A549 (cell line): ENCODE results near the gene IVL.

Source experiments
- CHD2 ChIP-seq: fragments of 150-350 bp; IDR thresholded peaks from 2 replicates; pipeline ENCODE4 v1.6.1; 2014; ENCODE audit warnings: low read length; ENCODE audit not compliant: partially characterized antibody
- EP300 ChIP-seq, 2 experiments: fragments of >200 bp; sonication (Bioruptor Twin); formaldehyde crosslinking; IDR thresholded peaks; 2 replicates in 1 of 2; 3 replicates in 1 of 2; pipeline ENCODE4 v1.6.1; 2016 to 2017
- FOSL2 ChIP-seq, 2 experiments: fragments of 450-650 bp in 1 of 2; fragments of >200 bp in 1 of 2; sonication (Bioruptor Twin) in 1 of 2; formaldehyde crosslinking; IDR thresholded peaks; 2 replicates each; pipeline versions ENCODE4 v1.5.0 to v1.6.1; 2016 to 2020; ENCODE audit warnings: mild to moderate bottlenecking in 1 of 2, moderate library complexity in 1 of 2
- KDM1A ChIP-seq: fragments of 200-600 bp; sonication (generic); IDR thresholded peaks from 2 replicates; pipeline ENCODE4 v1.6.1; 2016; ENCODE audit warnings: low read depth, mild to moderate bottlenecking
- KDM5A ChIP-seq: fragments of 200-600 bp; sonication (generic); IDR thresholded peaks from 2 replicates; pipeline ENCODE4 v1.6.1; 2016; ENCODE audit warnings: antibody characterized with exemption, mild to moderate bottlenecking
- MYC ChIP-seq: IDR thresholded peaks from 2 replicates; pipeline ENCODE4 v1.6.1; 2012; ENCODE audit warnings: mild to moderate bottlenecking, inconsistent platforms, low read length, improper control_type of control experiment, borderline replicate concordance
- RAD21 ChIP-seq, 2 experiments: fragments of >200 bp in 1 of 2; sonication (Bioruptor Twin) in 1 of 2; formaldehyde crosslinking in 1 of 2; IDR thresholded peaks in 1 of 2; conservative IDR thresholded peaks in 1 of 2; 2 replicates in 1 of 2; 3 replicates in 1 of 2; pipeline ENCODE4 v1.6.1; 2012 to 2018; ENCODE audit warnings: inconsistent platforms in 1 of 2
- RARB ChIP-seq: fragments of 250-450 bp; sonication (Bioruptor Pico); IDR thresholded peaks from 2 replicates; pipeline ENCODE4 v1.8.0; 2021; ENCODE audit warnings: mild to moderate bottlenecking, moderate library complexity
- USF2 ChIP-seq: fragments of 450-650 bp; IDR thresholded peaks from 2 replicates; pipeline ENCODE4 v1.6.1; 2014; ENCODE audit warnings: antibody characterized with exemption
- TF ChIP-seq, protein P1 (sequence below): fragments of >200 bp; sonication (Bioruptor Twin); formaldehyde crosslinking; IDR thresholded peaks from 3 replicates; pipeline ENCODE4 v1.5.1; 2016
- TF ChIP-seq, protein P2 (sequence below): IDR thresholded peaks from 2 replicates; pipeline ENCODE4 v1.6.1; 2012

DNA sequence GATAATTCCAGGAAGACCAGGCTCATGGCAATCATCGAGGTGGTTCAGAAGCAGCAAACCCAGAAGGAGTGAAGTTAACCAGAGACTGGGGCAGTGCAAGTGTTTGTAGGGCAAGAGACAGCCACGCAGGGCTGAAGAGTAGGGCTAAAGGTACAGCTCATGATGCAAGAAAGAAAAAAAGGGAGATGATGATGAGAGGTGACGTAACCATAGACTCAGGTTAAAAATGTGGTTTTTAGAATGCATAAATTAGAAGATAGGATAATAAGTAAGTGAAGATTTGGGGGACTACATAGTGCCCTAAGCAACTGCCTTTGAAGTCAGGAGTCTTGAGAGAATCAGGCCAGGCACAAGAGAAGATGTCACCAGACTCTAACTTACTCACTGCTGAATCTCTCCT is 48.2 kb upstream of the IVL start:
- no peak for TF ChIP-seq RAD21 (conservative IDR thresholded peaks at IDR 0.05 in 1 of 2, IDR thresholded peaks at IDR 0.05 in 1 of 2)
- TF ChIP-seq USF2: no peak
- TF ChIP-seq KDM1A: no peak
- TF ChIP-seq, protein P1, sequence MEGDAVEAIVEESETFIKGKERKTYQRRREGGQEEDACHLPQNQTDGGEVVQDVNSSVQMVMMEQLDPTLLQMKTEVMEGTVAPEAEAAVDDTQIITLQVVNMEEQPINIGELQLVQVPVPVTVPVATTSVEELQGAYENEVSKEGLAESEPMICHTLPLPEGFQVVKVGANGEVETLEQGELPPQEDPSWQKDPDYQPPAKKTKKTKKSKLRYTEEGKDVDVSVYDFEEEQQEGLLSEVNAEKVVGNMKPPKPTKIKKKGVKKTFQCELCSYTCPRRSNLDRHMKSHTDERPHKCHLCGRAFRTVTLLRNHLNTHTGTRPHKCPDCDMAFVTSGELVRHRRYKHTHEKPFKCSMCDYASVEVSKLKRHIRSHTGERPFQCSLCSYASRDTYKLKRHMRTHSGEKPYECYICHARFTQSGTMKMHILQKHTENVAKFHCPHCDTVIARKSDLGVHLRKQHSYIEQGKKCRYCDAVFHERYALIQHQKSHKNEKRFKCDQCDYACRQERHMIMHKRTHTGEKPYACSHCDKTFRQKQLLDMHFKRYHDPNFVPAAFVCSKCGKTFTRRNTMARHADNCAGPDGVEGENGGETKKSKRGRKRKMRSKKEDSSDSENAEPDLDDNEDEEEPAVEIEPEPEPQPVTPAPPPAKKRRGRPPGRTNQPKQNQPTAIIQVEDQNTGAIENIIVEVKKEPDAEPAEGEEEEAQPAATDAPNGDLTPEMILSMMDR: no peak
- TF ChIP-seq RARB: no peak
- TF ChIP-seq, protein P2, sequence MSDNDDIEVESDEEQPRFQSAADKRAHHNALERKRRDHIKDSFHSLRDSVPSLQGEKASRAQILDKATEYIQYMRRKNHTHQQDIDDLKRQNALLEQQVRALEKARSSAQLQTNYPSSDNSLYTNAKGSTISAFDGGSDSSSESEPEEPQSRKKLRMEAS: no peak
- TF ChIP-seq FOSL2 (IDR thresholded peaks at IDR 0.05): no peak
- TF ChIP-seq FOSL2 (CRISPR knock-in tag; IDR thresholded peaks at IDR 0.05): no peak
- no peak for TF ChIP-seq CHD2
- TF ChIP-seq KDM5A: no peak
- no peak for TF ChIP-seq EP300 (IDR thresholded peaks at IDR 0.05)
- no peak for TF ChIP-seq MYC
